WTC11 (cell line): ENCODE data around the gene USP26. TPM values are rescaled to one million over a fixed set of nuclear protein-coding genes. Genes with fewer than 3 reads are reported as not detected.
"Not testable (repeated sequence)": the region's sequence is repeated elsewhere in the genome, so short reads cannot be mapped to it uniquely, and the experiment has no call there.

ENCODE experiments used
- ATAC-seq: fragments of 200-7000 bp; cut with Tn5 transposase; 2 replicates; pipeline ENCODE4 v1.10.0; 2021; ENCODE audit warnings: mild to moderate bottlenecking, moderate library complexity
- CTCF ChIA-PET: fragments of 300-600 bp; sonication (Branson Sonifier 250); formaldehyde crosslinking; loops from one replicate; lab custom pipeline; 2021; ENCODE audit warnings: antibody characterized with exemption; lab: Charles Lee
- POLR2A ChIA-PET: fragments of 350-600 bp; sonication (Branson Sonifier 250); formaldehyde crosslinking; loops from one replicate; lab custom pipeline; 2021; ENCODE audit warnings: antibody characterized with exemption; lab: Charles Lee
- DNase-seq: peaks from one replicate; pipeline ENCODE4 v3.0.0; 2021; ENCODE audit warnings: low spot score
- H3K27ac Mint-ChIP-seq: 2 replicates; pipeline ENCODE4 v1.8.0; 2021; ENCODE audit warnings: mixed read lengths
- H3K27me3 Mint-ChIP-seq: 2 replicates; pipeline ENCODE4 v1.8.0; 2021; ENCODE audit warnings: low read depth, mild to moderate bottlenecking, moderate library complexity, mixed read lengths
- H3K36me3 Mint-ChIP-seq: 2 replicates; pipeline ENCODE4 v1.8.0; 2021; ENCODE audit warnings: mixed read lengths
- H3K4me1 Mint-ChIP-seq: 2 replicates; pipeline ENCODE4 v1.8.0; 2022; ENCODE audit warnings: mixed read lengths
- H3K4me3 Mint-ChIP-seq: 2 replicates; pipeline ENCODE4 v1.8.0; 2021; ENCODE audit warnings: mild to moderate bottlenecking, moderate library complexity, mixed read lengths
- H3K9me3 Mint-ChIP-seq: 2 replicates; pipeline ENCODE4 v1.8.0; 2021; ENCODE audit warnings: mixed read lengths
- ATF1 ChIP-seq: sonication (generic); formaldehyde crosslinking; IDR thresholded peaks from 2 replicates; pipeline ENCODE4 v1.8.1; 2023; ENCODE audit warnings: mild to moderate bottlenecking, moderate library complexity, missing genetic modification reagents
- ATF2 ChIP-seq: sonication (generic); formaldehyde crosslinking; IDR thresholded peaks from 2 replicates; pipeline ENCODE4 v1.8.1; 2022; ENCODE audit warnings: low read depth, missing genetic modification reagents, borderline replicate concordance
- CREB1 ChIP-seq: sonication (generic); formaldehyde crosslinking; IDR thresholded peaks from 2 replicates; pipeline ENCODE4 v1.8.0; 2023; ENCODE audit warnings: mild to moderate bottlenecking, missing genetic modification reagents
- E2F1 ChIP-seq: sonication (generic); formaldehyde crosslinking; IDR thresholded peaks from 2 replicates; pipeline ENCODE4 v1.8.0; 2022; ENCODE audit warnings: mild to moderate bottlenecking, missing genetic modification reagents
- ESRRA ChIP-seq: sonication (generic); formaldehyde crosslinking; IDR thresholded peaks from 2 replicates; pipeline ENCODE4 v1.8.1; 2022; ENCODE audit warnings: mild to moderate bottlenecking, missing genetic modification reagents, borderline replicate concordance
- HMGA2 ChIP-seq: fragments of 250-450 bp; sonication (Bioruptor Pico); IDR thresholded peaks from 2 replicates; pipeline ENCODE4 v1.4.0; 2021; ENCODE audit warnings: mild to moderate bottlenecking, moderate library complexity
- NR1H2 ChIP-seq: sonication (generic); formaldehyde crosslinking; IDR thresholded peaks from 2 replicates; pipeline ENCODE4 v1.9.0; 2021; ENCODE audit warnings: mild to moderate bottlenecking, moderate library complexity, missing genetic modification reagents
- NR3C1 ChIP-seq: sonication (generic); formaldehyde crosslinking; conservative IDR thresholded peaks from 2 replicates; pipeline ENCODE4 v1.8.1; 2023; ENCODE audit warnings: low read depth, mild to moderate bottlenecking, missing genetic modification reagents
- OVOL2 ChIP-seq: fragments of 250-450 bp; sonication (Bioruptor Pico); IDR thresholded peaks from 2 replicates; pipeline ENCODE4 v1.9.0; 2021; ENCODE audit warnings: mild to moderate bottlenecking, borderline replicate concordance
- total RNA-seq: library from RNA; stranded (reverse); gene quantifications from 3 replicates; pipeline ENCODE4 v1.2.3, GENCODE V29; 2021
- TF ChIP-seq, protein P1 (sequence below): sonication (generic); formaldehyde crosslinking; IDR thresholded peaks from 2 replicates; pipeline ENCODE4 v1.8.0; 2022; ENCODE audit warnings: missing genetic modification reagents

Gene USP26
- total RNA-seq, 1 experiment from 2014 or later: 0.11 TPM

- H3K36me3 Mint-ChIP-seq: no peaks in the 10 kb centered on the region
- ATAC-seq (no peak), DNase-seq (no peak)
- no peak overlapping the region for H3K27ac Mint-ChIP-seq
- no peaks in the 10 kb centered on the region for H3K9me3 Mint-ChIP-seq
- CTCF ChIA-PET: interaction anchor here (0.6 to 1.8 kb wide), 12 partner anchors 8 to 651 kb away, joined by 3 to 12 read pairs (median 4); no protein-coding TSS in a partner anchor
- H3K4me1 Mint-ChIP-seq: peaks cover 3% of the 10 kb centered on the region; the same call in 1 of the 2 replicates
- H3K27me3 Mint-ChIP-seq: no peaks in the 10 kb centered on the region
- POLR2A ChIA-PET: no interaction called here
- no peak overlapping the region for H3K4me3 Mint-ChIP-seq
- TF ChIP-seq ESRRA (no peak), ATF2 (no peak), NR3C1 (CRISPR knock-in tag) (no peak)
Observed at GRCh38 chrX:133046601-133047000, 50.3 kb downstream of the USP26 start.

GRCh38 chrX:133045986-133046385 is 50.9 kb downstream of the USP26 start:
- DNase-seq (no peak), ATAC-seq (peak; percentile 59)
- CTCF ChIA-PET: interaction anchor here (0.6 to 1.8 kb wide), 13 partner anchors 9 to 651 kb away, joined by 3 to 12 read pairs (median 3); no protein-coding TSS in a partner anchor
- no peak overlapping the region for H3K4me3 Mint-ChIP-seq
- H3K4me1 Mint-ChIP-seq: peaks cover 3% of the 10 kb centered on the region; the same call in 1 of the 2 replicates
- no peaks in the 10 kb centered on the region for H3K27me3 Mint-ChIP-seq
- H3K9me3 Mint-ChIP-seq: 0 out of 2 replicates have a peak, but pooled peaks cover under 1% of the 10 kb centered on the region
- no peak for TF ChIP-seq CREB1
- TF ChIP-seq, all 79 proteins: peak for 0
- POLR2A ChIA-PET: no interaction called here
- H3K27ac Mint-ChIP-seq: no peak overlapping the region
- no peaks in the 10 kb centered on the region for H3K36me3 Mint-ChIP-seq

DNA sequence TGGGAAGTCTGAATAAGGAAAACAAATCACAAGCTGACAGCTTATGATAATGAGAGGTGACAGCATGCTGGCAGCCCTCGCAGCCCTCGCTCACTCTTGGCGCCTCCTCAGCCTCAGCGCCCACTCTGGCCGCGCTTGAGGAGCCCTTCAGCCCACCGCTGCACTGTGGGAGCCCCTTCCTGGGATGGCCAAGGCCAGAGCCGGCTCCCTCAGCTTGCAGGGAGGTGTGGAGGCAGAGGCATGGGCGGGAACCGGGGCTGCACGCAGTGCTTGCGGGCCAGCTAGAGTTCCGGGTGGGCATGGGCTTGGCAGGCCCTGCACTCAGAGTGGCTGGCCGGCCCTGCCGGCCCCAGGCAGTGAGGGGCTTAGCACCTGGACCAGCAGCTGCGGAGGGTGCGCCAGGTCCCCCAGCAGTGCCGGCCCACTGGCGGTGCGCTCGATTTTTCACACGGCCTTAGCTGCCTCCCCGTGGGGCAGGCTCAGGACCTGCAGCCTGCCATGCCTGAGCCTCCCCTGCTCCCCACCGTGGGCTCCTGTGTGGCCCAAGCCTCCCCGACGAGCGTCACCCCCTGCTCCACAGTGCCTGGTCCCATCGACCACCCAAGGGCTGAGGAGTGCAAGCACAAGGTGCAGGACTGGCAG is 52.6 kb downstream of the USP26 start:
- H3K27me3 Mint-ChIP-seq, H3K4me3 Mint-ChIP-seq, DNase-seq, H3K27ac Mint-ChIP-seq, H3K36me3 Mint-ChIP-seq, POLR2A ChIA-PET, H3K4me1 Mint-ChIP-seq, ATAC-seq: not testable (repeated sequence)
- H3K9me3 Mint-ChIP-seq: peaks cover 17% of the 10 kb centered on the region
- CTCF ChIA-PET: interaction anchor here (1.4 kb wide), 1 partner anchor 12 kb away, joined by 5 read pairs; no protein-coding TSS in a partner anchor

GRCh38 chrX:133042260-133042659 is 54.6 kb downstream of the USP26 start:
- DNase-seq: no peak
- CTCF ChIA-PET: no interaction called here
- TF ChIP-seq HMGA2 (CRISPR knock-in tag): no peak
- TF ChIP-seq, protein P1, sequence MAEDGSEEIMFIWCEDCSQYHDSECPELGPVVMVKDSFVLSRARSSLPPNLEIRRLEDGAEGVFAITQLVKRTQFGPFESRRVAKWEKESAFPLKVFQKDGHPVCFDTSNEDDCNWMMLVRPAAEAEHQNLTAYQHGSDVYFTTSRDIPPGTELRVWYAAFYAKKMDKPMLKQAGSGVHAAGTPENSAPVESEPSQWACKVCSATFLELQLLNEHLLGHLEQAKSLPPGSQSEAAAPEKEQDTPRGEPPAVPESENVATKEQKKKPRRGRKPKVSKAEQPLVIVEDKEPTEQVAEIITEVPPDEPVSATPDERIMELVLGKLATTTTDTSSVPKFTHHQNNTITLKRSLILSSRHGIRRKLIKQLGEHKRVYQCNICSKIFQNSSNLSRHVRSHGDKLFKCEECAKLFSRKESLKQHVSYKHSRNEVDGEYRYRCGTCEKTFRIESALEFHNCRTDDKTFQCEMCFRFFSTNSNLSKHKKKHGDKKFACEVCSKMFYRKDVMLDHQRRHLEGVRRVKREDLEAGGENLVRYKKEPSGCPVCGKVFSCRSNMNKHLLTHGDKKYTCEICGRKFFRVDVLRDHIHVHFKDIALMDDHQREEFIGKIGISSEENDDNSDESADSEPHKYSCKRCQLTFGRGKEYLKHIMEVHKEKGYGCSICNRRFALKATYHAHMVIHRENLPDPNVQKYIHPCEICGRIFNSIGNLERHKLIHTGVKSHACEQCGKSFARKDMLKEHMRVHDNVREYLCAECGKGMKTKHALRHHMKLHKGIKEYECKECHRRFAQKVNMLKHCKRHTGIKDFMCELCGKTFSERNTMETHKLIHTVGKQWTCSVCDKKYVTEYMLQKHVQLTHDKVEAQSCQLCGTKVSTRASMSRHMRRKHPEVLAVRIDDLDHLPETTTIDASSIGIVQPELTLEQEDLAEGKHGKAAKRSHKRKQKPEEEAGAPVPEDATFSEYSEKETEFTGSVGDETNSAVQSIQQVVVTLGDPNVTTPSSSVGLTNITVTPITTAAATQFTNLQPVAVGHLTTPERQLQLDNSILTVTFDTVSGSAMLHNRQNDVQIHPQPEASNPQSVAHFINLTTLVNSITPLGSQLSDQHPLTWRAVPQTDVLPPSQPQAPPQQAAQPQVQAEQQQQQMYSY (CRISPR knock-in tag): no peak
- no peak for TF ChIP-seq OVOL2
- TF ChIP-seq ATF1: no peak
- TF ChIP-seq NR1H2 (CRISPR knock-in tag): no peak
- TF ChIP-seq E2F1 (CRISPR knock-in tag): no peak
- TF ChIP-seq, all 79 proteins: peak for 0
- peaks cover 3% of the 10 kb centered on the region; the same call in 1 of the 2 replicates for H3K4me1 Mint-ChIP-seq
- ATAC-seq: no peak
- H3K4me3 Mint-ChIP-seq: no peak overlapping the region
- peaks cover 9% of the 10 kb centered on the region for H3K27me3 Mint-ChIP-seq
- peaks cover 27% of the 10 kb centered on the region for H3K9me3 Mint-ChIP-seq
- POLR2A ChIA-PET: no interaction called here
- peaks cover 3% of the 10 kb centered on the region for H3K36me3 Mint-ChIP-seq
- no peak overlapping the region for H3K27ac Mint-ChIP-seq
